Keratinocyte (primary cell): ENCODE measurements around the gene LSM14A. TPM values are rescaled to one million over a fixed set of nuclear protein-coding genes. Genes with fewer than 3 reads are reported as not detected.

ENCODE experiments used
- DNase-seq: peaks from one replicate; pipeline ENCODE4 v3.0.0-alpha.2; 2011; ENCODE audit warnings: low read depth, missing footprints, low spot score
- FAIRE-seq: peaks from 2 replicates; lab custom pipeline; 2011; peaks lifted over from hg19 to GRCh38; lab: Jason Lieb, UNC
- H2AFZ ChIP-seq: 2 replicates; pipeline ENCODE4 v1.6.0; 2012; ENCODE audit warnings: low read length, control low read depth, inconsistent platforms; ENCODE audit not compliant: control insufficient read depth
- H3K27ac ChIP-seq: 2 replicates; pipeline ENCODE4 v1.5.1; 2011; ENCODE audit warnings: low read length; ENCODE audit not compliant: control insufficient read depth, insufficient read depth
- H3K27me3 ChIP-seq: 3 replicates; pipeline ENCODE4 v1.6.0; 2011; ENCODE audit warnings: low read length; ENCODE audit not compliant: control insufficient read depth, insufficient read depth; ENCODE audit errors: extremely low read depth
- H3K36me3 ChIP-seq, 2 experiments: 2 replicates in 1 of 2; 3 replicates in 1 of 2; pipeline ENCODE4 v1.5.1; 2011; ENCODE audit warnings: low read length in 2 of 2, mild to moderate bottlenecking in 1 of 2; ENCODE audit not compliant: control insufficient read depth in 2 of 2, insufficient read depth in 2 of 2; ENCODE audit errors: extremely low read depth in 1 of 2
- H3K4me1 ChIP-seq: 3 replicates; pipeline ENCODE4 v1.5.1; 2011; ENCODE audit warnings: low read length; ENCODE audit not compliant: control insufficient read depth, insufficient read depth; ENCODE audit errors: extremely low read depth
- H3K4me2 ChIP-seq: 3 replicates; pipeline ENCODE4 v1.6.0; 2011; ENCODE audit warnings: low read depth, low read length; ENCODE audit not compliant: control insufficient read depth, insufficient read depth; ENCODE audit errors: extremely low read depth
- H3K4me3 ChIP-seq, 3 experiments: fragments of 200-600 bp in 1 of 3; sonication (generic) in 1 of 3; 2 replicates in 2 of 3; 3 replicates in 1 of 3; pipeline ENCODE4 v1.5.1; 2011 to 2016; ENCODE audit warnings: low read length in 3 of 3, mild to moderate bottlenecking in 3 of 3, control low read depth in 2 of 3, inconsistent platforms in 1 of 3, low read depth in 1 of 3, mixed read lengths in 1 of 3, mixed run types in 1 of 3, moderate library complexity in 1 of 3; ENCODE audit not compliant: control insufficient read depth in 2 of 3, insufficient read depth in 2 of 3; ENCODE audit errors: extremely low read depth in 1 of 3
- H3K79me2 ChIP-seq: 2 replicates; pipeline ENCODE4 v1.6.0; 2012; ENCODE audit warnings: low read length; ENCODE audit not compliant: control insufficient read depth, insufficient read depth
- H3K9ac ChIP-seq: 3 replicates; pipeline ENCODE4 v1.6.0; 2011; ENCODE audit warnings: low read length; ENCODE audit not compliant: control insufficient read depth, insufficient read depth; ENCODE audit errors: extremely low read depth
- H3K9me1 ChIP-seq: 3 replicates; pipeline ENCODE4 v1.6.0; 2011; ENCODE audit warnings: low read length; ENCODE audit not compliant: control insufficient read depth, insufficient read depth; ENCODE audit errors: extremely low read depth
- H3K9me3 ChIP-seq: 2 replicates; pipeline ENCODE4 v1.5.1; 2012; ENCODE audit warnings: low read depth, low read length; ENCODE audit not compliant: control insufficient read depth
- H4K20me1 ChIP-seq: 3 replicates; pipeline ENCODE4 v1.6.0; 2011; ENCODE audit warnings: low read length; ENCODE audit not compliant: control insufficient read depth, insufficient read depth; ENCODE audit errors: extremely low read depth
- CTCF ChIP-seq, 3 experiments: IDR thresholded peaks in 1 of 3; conservative IDR thresholded peaks in 1 of 3; optimal IDR thresholded peaks in 1 of 3; 2 replicates in 2 of 3; 3 replicates in 1 of 3; pipeline versions ENCODE3 to v1.5.1; 2011; ENCODE audit warnings: low read length in 3 of 3, mild to moderate bottlenecking in 3 of 3, moderate library complexity in 2 of 3, control low read depth in 1 of 3, inconsistent platforms in 1 of 3; ENCODE audit not compliant: insufficient read depth in 2 of 3; ENCODE audit errors: extremely low read depth in 1 of 3
- EZH2 ChIP-seq: IDR thresholded peaks from one replicate; pipeline ENCODE4 v1.6.1; 2012; ENCODE audit warnings: inconsistent platforms, mild to moderate bottlenecking, low read length, moderate library complexity
- dilution Hi-C: fragments of 300-500 bp; cut with MboI; formaldehyde crosslinking; loops from one replicate; pipeline ENCODE4 v1.7.0; 2020; ENCODE audit warnings: low sequenced_read_pairs; ENCODE audit not compliant: extremely low pct_ligation_motif_present
- polyA plus RNA-seq, 5 experiments: library from polyadenylated mRNA; depleted of rRNA in 3 of 5; stranded (reverse) in 3 of 5; stranded (forward) in 1 of 5; unstranded in 1 of 5; fragments of >200 nt; gene quantifications; 1 replicate in 1 of 5; 2 replicates in 3 of 5; 3 replicates in 1 of 5; pipeline versions ENCODE4 v1.2.1 to v1.2.3, GENCODE V29; 2011 to 2012; ENCODE audit warnings: missing spikeins in 2 of 5, low read depth in 1 of 5, low replicate concordance in 1 of 5

The LSM14A gene
- polyA plus RNA-seq, 1 donor (not counting 4 experiments of a cell fraction or from before 2014, with no cell fraction given): 103 TPM

- H3K9ac ChIP-seq: peak overlapping the region; percentile 75
These were observed 83.2 kb downstream of the LSM14A start for GRCh38 chr19:34255546-34255945.

GRCh38 chr19:34256835-34257558, 84.7 kb downstream of the LSM14A start:
- no peaks in the 10 kb centered on the region for H4K20me1 ChIP-seq
- H3K9me1 ChIP-seq: no peaks in the 10 kb centered on the region
- no peak overlapping the region for H3K4me3 ChIP-seq
- H3K9ac ChIP-seq: no peak overlapping the region
- dilution Hi-C loops: no loop called here
- no peak overlapping the region for H3K27ac ChIP-seq
- FAIRE-seq: no peak
- no peaks in the 10 kb centered on the region for H3K27me3 ChIP-seq
- no peaks in the 10 kb centered on the region for H3K9me3 ChIP-seq
- H3K4me2 ChIP-seq: no peak overlapping the region
- peaks cover 6% of the 10 kb centered on the region for H3K4me1 ChIP-seq
- peaks cover 23% of the 10 kb centered on the region for H3K79me2 ChIP-seq
- no peak for DNase-seq
- H3K36me3 ChIP-seq: no peaks in the 10 kb centered on the region
- TF ChIP-seq EZH2 (no peak), CTCF (optimal IDR thresholded peaks at IDR 0.05 in 1 of 3, IDR thresholded peaks at IDR 0.05 in 1 of 3, conservative IDR thresholded peaks at IDR 0.05 in 1 of 3; ENCODE audit: extremely low read depth in 1 of 3, insufficient read depth in 2 of 3, low read length in 3 of 3) (no peak)
- H2AFZ ChIP-seq: no peak overlapping the region

More at GRCh38 chr19:34255546-34255945, 83.2 kb downstream of the LSM14A start:
- no peaks in the 10 kb centered on the region for H3K9me1 ChIP-seq
- FAIRE-seq (no peak), DNase-seq (no peak)
- H3K4me2 ChIP-seq: peak overlapping the region; percentile 87
- H2AFZ ChIP-seq: no peak overlapping the region
- peaks cover 21% of the 10 kb centered on the region for H3K79me2 ChIP-seq
- H3K27ac ChIP-seq: no peak overlapping the region
- H3K27me3 ChIP-seq: no peaks in the 10 kb centered on the region
- H3K4me3 ChIP-seq: peak overlapping the region; percentile 66 to 90 (median 81)
- TF ChIP-seq CTCF (optimal IDR thresholded peaks at IDR 0.05 in 1 of 3, IDR thresholded peaks at IDR 0.05 in 1 of 3, conservative IDR thresholded peaks at IDR 0.05 in 1 of 3; ENCODE audit: extremely low read depth in 1 of 3, insufficient read depth in 2 of 3, low read length in 3 of 3): no peak
- TF ChIP-seq EZH2: no peak
- H3K36me3 ChIP-seq: no peaks in the 10 kb centered on the region
- no peaks in the 10 kb centered on the region for H4K20me1 ChIP-seq
- dilution Hi-C loops: no loop called here
- H3K4me1 ChIP-seq: peaks cover 3% of the 10 kb centered on the region
- no peaks in the 10 kb centered on the region for H3K9me3 ChIP-seq
